Right atrium auricular region (tissue), 2 donors: ENCODE measurements around the gene FBXO24. TPM values are rescaled to one million over a fixed set of nuclear protein-coding genes. Genes with fewer than 3 reads are reported as not detected.

ENCODE experiments used
- DNase-seq: peaks from one replicate; pipeline ENCODE4 v3.0.0-alpha.2; 2019; ENCODE audit warnings: low spot score
- H3K27ac ChIP-seq, 2 donors: fragments of 200-600 bp; sonication (generic); 1 replicate in 1 of 2; 2 replicates in 1 of 2; pipeline ENCODE4 v1.5.1; 2016 to 2019
- H3K27me3 ChIP-seq, 2 donors: fragments of 200-600 bp; sonication (generic); one replicate each; pipeline versions ENCODE4 v1.5.1 to v1.6.0; 2017 to 2019
- H3K36me3 ChIP-seq: fragments of 200-600 bp; sonication (generic); one replicate; pipeline ENCODE4 v1.5.1; 2016
- H3K4me1 ChIP-seq, 2 donors: fragments of 200-600 bp; sonication (generic); one replicate each; pipeline versions ENCODE4 v1.5.1 to v1.6.0; 2017 to 2019
- H3K4me3 ChIP-seq, 2 donors: fragments of 200-600 bp; sonication (generic); 1 replicate in 1 of 2; 2 replicates in 1 of 2; pipeline ENCODE4 v1.5.1; 2017 to 2019; ENCODE audit warnings: mild to moderate bottlenecking in 1 of 2, moderate library complexity in 1 of 2
- H3K9me3 ChIP-seq, 2 donors: fragments of 200-600 bp; sonication (generic); one replicate each; pipeline ENCODE4 v1.5.1; 2019
- total RNA-seq, 2 donors: library from RNA; depleted of rRNA; stranded (reverse); fragments of >200 nt; gene quantifications; one replicate each; pipeline ENCODE4 v1.1.0, GENCODE V29; 2016
- TF ChIP-seq, protein P1 (sequence below), 2 donors: fragments of 200-600 bp; sonication (generic); IDR thresholded peaks; one replicate each; pipeline ENCODE4 v1.5.1; 2019; ENCODE audit warnings: antibody characterized with exemption in 2 of 2

Gene FBXO24
- total RNA-seq, 2 donors from 2014 or later, result 0.20 TPM; not detected in 1

DNA sequence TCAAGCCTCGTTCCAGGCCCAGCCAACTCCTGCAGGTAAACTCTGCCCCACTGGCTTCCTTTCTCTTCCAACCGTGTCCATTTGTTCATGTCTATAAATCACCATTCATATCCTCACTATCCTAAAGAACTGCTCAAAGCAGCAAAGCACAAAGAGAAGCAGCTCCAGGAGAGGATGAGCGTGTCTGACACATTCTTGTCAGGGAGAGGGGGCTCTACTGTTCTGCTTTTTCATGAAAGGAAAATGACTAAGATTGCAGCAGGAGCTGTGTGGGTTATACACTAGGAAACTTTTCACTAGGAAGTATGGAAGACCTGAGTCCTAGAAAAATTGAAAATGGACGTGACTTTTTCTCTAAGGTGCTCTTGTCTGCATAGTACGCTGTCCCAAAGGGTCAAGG, 30.4 kb upstream of the FBXO24 start:
- Histone ChIP-seq H3K4me3 (no peak overlapping the region), H3K4me1 (no peaks in the 10 kb centered on the region), H3K27ac (no peak overlapping the region), H3K36me3 (peaks cover 24% of the 10 kb centered on the region), H3K9me3 (no peaks in the 10 kb centered on the region), H3K27me3 (no peaks in the 10 kb centered on the region)
- TF ChIP-seq, protein P1, sequence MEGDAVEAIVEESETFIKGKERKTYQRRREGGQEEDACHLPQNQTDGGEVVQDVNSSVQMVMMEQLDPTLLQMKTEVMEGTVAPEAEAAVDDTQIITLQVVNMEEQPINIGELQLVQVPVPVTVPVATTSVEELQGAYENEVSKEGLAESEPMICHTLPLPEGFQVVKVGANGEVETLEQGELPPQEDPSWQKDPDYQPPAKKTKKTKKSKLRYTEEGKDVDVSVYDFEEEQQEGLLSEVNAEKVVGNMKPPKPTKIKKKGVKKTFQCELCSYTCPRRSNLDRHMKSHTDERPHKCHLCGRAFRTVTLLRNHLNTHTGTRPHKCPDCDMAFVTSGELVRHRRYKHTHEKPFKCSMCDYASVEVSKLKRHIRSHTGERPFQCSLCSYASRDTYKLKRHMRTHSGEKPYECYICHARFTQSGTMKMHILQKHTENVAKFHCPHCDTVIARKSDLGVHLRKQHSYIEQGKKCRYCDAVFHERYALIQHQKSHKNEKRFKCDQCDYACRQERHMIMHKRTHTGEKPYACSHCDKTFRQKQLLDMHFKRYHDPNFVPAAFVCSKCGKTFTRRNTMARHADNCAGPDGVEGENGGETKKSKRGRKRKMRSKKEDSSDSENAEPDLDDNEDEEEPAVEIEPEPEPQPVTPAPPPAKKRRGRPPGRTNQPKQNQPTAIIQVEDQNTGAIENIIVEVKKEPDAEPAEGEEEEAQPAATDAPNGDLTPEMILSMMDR (IDR thresholded peaks at IDR 0.05), result no peak
- DNase-seq, result no peak

DNA sequence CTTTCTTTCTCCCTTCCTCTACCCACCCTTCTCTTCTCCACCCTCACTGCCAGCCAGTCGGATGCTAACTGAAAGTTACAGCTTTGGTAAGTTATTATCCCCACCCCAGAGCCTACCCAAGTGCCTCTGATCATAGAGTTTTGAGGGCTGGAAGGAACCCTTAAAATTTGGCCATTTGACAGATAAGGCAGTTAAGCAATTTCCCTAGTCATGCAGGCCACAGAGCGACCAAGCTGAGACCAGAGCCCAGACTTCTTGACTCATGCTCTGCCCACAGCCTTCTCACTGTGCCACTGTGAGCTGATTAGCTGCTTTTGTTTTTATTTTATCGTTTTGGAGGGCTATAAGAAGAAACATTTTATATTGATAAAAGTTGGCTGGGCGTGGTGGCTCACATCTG, 29.6 kb upstream of the FBXO24 start:
- peaks cover 24% of the 10 kb centered on the region for H3K36me3 ChIP-seq
- H3K27ac ChIP-seq, result no peak overlapping the region
- DNase-seq, result no peak
- H3K9me3 ChIP-seq, result no peaks in the 10 kb centered on the region
- H3K4me1 ChIP-seq, result no peaks in the 10 kb centered on the region
- no peaks in the 10 kb centered on the region for H3K27me3 ChIP-seq
- TF ChIP-seq, protein P1 (IDR thresholded peaks at IDR 0.05), result no peak
- no peak overlapping the region for H3K4me3 ChIP-seq

DNA sequence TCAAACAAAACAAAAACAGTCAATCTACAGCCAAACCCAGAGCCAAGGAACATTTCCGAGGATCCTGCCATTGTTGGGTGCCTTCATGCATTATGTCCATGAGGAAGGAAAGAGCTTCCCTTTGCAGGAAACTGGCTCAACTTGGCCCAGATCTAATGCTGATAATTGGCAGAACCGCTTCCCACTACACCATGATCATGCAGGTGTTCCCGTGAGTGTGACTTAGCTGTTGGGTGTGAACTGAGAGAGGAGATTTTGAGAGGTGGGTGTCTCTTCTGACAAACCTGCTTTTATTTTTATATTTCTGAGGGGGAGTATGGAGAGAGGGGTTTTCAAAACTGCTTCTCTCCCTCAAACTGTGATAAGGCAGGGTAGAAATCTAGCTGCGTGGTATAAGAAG, 27.0 kb upstream of the FBXO24 start:
- Histone ChIP-seq H3K27me3 (no peaks in the 10 kb centered on the region), H3K9me3 (no peaks in the 10 kb centered on the region), H3K4me3 (no peak overlapping the region), H3K4me1 (peaks cover 0 to 3% of the 10 kb centered on the region in 2 donors), H3K27ac (no peak overlapping the region), H3K36me3 (peaks cover 12% of the 10 kb centered on the region)
- TF ChIP-seq, protein P1 (IDR thresholded peaks at IDR 0.05), result no peak
- no peak for DNase-seq

DNA sequence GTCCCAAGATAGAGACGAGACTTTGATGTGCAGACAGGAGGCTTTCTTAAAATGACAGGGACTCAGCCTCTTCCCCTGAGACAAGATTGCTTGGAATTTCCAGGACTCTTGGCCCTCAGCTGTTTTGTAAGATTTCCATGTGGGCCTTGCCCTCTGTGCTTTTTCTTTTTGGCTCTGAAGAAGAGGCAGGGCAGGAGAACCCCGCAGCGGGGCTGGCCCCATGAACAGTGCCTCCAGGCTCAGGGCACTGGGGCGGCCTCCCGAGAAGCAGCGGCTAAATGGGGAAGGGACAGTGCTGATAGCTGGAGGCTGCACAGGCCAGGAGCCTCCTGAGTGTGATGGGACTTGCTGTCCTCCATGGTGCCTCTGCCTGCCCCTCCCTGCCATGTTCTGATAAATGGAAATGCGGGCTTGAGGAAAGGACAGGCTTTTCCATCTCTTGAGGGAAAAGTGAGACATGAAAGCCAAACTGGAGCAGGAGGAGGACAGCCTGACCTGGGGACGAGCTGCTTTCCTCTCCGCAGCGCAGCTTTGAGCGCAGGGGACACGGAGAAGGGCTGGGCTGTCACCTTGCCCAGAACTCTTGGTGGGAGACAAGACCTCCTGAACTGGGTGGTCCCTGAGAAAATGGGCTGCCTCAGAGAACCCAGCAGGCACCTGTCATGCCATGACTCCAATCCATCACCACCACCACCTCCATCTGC, 24.5 kb upstream of the FBXO24 start:
- TF ChIP-seq, protein P1 (IDR thresholded peaks at IDR 0.05), result no peak
- Histone ChIP-seq H3K27me3 (no peaks in the 10 kb centered on the region), H3K27ac (no peak overlapping the region), H3K4me1 (peaks cover 0 to 4% of the 10 kb centered on the region in 2 donors), H3K36me3 (no peaks in the 10 kb centered on the region), H3K9me3 (no peaks in the 10 kb centered on the region), H3K4me3 (no peak overlapping the region)
- DNase-seq, result no peak

DNA sequence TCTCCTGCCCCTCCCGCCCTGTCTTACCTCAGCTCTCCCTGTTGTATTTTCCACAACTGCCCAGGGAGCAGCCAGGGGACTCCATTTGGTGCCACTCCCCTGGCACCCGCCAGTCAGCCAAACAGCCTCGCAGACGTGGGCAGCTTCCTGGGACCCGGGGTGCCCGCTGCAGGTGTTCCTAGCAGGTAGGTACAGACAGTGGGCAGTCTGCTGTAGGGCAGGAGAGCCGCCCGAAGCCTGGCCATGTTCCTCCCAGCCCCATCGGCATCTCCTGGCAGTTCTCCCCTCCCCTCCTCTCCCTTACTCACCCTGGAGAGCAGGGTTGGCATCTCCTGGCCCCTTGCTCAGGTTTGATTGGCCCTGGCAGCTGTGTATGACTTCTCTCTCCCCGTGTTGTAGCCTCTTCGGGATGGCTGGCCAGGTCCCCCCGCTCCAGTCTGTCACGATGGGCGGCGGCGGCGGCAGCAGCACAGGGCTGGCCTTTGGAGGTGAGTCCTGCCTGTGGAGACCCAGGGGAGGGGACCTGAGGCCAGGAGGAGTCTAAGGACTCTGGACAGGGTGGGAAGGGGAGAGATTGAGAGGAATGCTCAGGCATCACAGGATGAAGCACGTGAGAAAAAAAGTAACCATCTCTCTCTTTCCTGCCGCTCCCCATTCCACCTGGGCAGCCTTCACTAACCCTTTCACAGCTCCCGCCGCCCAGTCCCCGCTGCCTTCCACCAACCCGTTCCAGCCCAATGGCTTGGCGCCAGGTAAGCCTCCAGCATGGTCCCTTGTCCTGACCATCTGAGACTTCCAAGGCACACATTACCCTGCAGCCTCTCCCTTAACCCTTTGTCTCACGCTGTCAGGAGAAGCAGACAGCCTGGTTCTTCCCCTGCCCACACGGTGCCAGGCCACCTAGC, 23.7 kb upstream of the FBXO24 start:
- no peaks in the 10 kb centered on the region for H3K36me3 ChIP-seq
- no peaks in the 10 kb centered on the region for H3K27me3 ChIP-seq
- TF ChIP-seq, protein P1 (IDR thresholded peaks at IDR 0.05), result no peak
- no peak overlapping the region for H3K4me3 ChIP-seq
- peaks cover 0 to 4% of the 10 kb centered on the region in 2 donors for H3K4me1 ChIP-seq
- DNase-seq, result no peak
- no peak overlapping the region for H3K27ac ChIP-seq
- no peaks in the 10 kb centered on the region for H3K9me3 ChIP-seq
